Renal pelvis (tissue), 4 donors: ENCODE results near the gene CSNK2A3. TPM values are rescaled to one million over a fixed set of nuclear protein-coding genes. Genes with fewer than 3 reads are reported as not detected.
"Not testable (repeated sequence)": the region's sequence is repeated elsewhere in the genome, so short reads cannot be mapped to it uniquely, and the experiment has no call there.

Experiments used
- DNase-seq: peaks from one replicate; pipeline ENCODE4 v3.0.0-alpha.2; 2013
- polyA plus RNA-seq, 3 donors: library from polyadenylated mRNA; unstranded; fragments of 120-200 nt; gene quantifications; one replicate each; pipeline ENCODE4 v1.2.1, GENCODE V29; 2013; ENCODE audit not compliant: insufficient read length in 3 of 3

Gene CSNK2A3
- polyA plus RNA-seq, 3 donors: 0.86 to 1.9 TPM; not detected in 1

DNA sequence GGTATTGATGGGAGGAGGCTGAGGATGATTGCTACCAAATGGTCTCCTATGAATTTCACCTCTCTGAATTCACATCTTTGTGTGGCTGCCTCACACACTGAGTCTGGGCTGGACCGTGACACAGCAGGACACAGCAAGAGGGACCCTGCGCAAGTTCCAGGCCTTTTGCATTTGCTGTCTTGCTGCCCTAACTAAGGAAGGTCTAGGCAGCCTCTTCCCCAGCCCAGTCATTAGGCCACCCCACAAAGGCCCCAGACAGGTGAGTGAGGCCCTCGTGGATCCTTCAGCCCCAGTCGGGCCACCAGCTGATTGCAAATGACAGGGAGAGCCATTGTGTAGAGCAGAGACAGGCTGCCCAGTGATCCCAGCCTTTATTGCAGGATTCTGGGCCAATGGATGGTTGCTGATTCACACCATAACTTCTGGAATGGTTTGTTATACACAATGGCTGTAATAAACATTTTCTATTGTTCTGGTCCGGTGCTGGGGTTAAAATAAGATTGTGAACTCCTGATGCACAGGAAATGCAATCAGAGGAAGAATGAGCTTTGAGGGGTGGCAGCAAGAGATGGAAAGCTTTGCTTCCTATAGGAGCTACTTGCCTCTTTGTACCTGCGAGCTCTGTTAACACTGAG is 28.5 kb upstream of the CSNK2A3 start:
- no peak for DNase-seq

GRCh38 chr11:11380883-11381282 is 27.8 kb upstream of the CSNK2A3 start:
- no peak for DNase-seq

- DNase-seq: no peak
Measured at GRCh38 chr11:11380340-11380739, 27.3 kb upstream of the CSNK2A3 start.

GRCh38 chr11:11379661-11380060 is 26.6 kb upstream of the CSNK2A3 start:
- no peak for DNase-seq

DNA sequence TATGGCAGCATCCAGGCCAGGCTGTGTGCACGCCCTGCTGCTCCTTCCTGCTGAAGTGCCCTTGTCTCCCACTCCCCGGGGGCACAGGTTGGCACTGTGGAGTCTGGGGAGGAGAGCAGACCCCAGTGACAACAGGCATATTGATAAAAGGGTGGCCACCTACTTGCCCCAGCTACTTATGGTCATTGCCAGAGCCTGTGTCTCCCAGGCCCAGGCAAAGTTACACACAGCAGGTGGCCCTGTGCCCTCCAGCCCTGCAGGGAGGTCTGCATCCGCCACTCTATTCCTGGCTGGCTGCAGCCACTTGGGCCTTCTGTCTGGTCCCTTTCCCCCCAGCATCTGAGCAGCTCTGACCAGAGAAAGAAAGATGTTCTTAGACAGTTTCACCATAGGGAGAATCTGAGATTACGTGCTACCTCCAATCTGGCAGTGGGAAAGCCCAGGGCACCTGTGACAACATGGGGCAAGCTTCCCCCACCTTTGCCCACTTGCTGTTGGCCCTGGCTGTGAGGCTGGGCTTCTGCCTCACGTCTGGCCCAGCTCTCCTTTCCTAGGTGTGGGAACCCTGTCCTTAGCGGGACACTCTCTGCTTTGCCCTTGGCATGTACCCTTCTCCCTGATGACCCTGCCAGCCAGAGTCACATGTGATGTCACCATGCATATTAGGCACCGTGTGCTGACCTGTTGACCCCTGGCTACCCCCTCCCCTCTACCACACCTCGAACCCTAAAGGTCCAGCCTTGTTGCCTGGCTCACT is 25.3 kb upstream of the CSNK2A3 start:
- DNase-seq: no peak

DNA sequence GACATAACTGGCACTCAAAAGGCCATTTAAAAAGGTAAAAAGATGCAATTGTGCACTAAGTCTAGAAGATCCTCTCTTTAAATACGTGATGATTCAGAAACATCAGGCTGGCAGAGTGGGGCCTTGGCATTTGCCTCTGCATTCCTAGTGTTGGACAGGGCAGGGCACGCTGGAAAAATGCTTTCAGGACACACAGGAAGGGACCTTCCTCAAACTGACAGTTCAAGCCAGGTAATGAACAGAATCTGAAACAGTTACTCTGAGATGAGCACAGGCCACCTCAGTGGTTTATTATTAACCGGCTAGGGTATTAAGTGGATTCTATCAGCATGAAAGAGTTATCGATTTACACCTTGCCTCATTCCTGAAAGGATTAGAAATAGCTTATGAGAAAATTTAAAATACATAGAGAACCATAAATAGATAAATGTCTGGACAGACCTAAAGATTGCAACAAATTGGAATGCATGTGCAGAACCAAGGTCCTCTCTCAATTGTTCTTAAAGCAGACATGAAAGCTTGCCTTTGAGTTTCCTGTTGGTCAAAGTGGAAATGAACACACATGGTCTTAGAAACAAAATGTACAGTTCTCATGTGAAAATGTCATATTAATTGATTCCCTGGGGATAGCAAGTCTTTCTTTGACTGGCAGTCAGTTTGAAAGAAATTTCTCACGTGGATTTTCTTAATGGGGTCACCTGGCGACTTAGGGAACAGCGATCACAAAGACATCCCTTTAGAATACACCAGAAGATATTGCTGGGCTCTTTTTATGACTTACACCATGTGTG is 21.5 kb upstream of the CSNK2A3 start:
- DNase-seq: no peak

GRCh38 chr11:11373934-11374333 is 20.9 kb upstream of the CSNK2A3 start:
- no peak for DNase-seq

- no peak for DNase-seq
Measured at GRCh38 chr11:11372461-11372860, 19.4 kb upstream of the CSNK2A3 start.

DNA sequence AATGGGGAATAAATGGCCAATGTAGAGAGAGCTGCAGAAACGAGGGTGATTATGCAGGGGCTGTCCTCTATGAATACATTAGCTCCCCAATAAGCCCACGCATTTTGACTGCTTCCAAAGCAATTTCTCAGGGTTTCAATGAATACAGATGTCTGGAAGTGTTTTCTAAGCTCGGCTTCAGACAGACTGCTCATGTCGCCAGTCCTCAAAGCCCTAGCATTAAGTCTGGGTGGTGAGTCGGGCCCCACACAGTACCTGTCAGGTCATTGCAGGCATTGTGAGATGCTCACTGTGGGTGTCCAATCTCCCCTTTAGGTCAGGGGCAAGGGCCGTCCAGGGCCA is 17.9 kb upstream of the CSNK2A3 start:
- DNase-seq: no peak

DNA sequence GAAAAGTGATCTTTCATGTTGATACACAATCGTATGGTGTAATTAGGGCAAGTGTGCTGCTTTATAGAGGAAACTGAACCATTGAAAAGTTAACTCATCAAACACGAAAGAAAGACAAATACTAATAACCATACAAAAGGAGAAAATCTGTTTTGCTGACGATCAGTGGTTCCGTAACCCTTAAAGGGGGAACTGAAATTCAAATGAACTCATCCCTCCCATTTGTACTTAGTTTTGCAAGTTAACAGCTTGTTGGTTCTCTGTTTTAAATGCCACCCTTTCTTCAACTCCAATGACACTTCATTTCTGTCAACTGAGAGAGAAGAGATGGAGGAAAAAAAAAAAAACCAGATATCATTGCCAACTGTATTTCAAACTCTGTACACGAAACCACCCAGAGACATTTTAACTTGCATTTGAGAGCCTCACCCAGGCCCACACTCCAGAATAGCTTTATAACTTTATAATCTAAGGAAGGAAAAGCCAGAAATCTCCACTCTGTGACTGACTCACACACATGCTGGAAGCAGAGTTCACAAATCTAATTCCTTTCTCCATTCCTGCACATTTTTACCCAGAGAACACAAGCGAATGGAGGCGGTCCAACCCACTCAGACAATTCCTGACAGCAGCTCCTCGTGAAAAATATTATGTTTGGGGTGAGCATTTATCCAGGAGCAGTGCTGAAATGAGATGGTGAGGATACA is 17.4 kb upstream of the CSNK2A3 start:
- no peak for DNase-seq

- DNase-seq: no peak
Measured at GRCh38 chr11:11366793-11367192, 13.7 kb upstream of the CSNK2A3 start.

- no peak for DNase-seq
Measured at GRCh38 chr11:11363674-11364073, 10.6 kb upstream of the CSNK2A3 start.

DNA sequence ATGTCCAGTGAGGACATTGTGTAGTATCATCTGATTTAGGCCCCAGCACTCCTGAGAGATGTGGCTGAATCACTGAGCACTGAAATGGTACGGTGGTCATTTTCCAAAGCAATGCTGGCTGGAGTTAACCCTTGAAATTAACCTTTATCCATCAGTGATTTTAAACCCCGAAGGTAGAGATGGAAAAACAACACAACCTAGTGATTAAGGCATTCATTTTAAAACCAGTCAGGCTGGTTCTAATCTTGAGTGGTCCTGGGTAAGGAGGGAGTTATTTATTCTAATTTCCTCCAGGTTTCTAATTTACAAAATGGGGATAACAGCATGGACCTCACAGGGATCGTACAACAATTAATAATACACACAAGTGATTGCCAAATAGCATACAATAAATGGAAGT is 6.6 kb upstream of the CSNK2A3 start:
- peak; percentile 36 for DNase-seq

- DNase-seq: no peak
Measured at GRCh38 chr11:11356842-11357241, 3.8 kb upstream of the CSNK2A3 start.

DNA sequence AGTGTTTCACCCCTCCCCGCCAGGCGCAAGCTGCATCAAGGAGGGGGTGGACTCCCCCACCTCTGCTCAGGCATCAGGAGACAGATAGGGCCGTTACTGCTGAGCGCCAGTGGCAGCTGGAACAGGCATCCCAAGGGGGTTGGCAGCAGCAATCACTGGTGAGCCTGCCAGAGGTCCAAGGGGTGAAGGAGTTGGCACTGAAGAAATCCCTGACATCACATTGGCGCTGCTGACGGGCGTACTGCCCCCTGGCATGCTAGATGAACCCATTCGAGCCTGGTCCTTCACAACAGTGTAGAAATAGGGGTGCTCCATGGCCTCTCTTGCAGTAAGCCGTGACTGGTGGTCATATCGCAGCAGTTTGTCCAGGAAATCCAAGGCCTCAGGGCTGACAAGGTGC is 1.2 kb downstream of the CSNK2A3 start:
- DNase-seq: not testable (repeated sequence)

DNA sequence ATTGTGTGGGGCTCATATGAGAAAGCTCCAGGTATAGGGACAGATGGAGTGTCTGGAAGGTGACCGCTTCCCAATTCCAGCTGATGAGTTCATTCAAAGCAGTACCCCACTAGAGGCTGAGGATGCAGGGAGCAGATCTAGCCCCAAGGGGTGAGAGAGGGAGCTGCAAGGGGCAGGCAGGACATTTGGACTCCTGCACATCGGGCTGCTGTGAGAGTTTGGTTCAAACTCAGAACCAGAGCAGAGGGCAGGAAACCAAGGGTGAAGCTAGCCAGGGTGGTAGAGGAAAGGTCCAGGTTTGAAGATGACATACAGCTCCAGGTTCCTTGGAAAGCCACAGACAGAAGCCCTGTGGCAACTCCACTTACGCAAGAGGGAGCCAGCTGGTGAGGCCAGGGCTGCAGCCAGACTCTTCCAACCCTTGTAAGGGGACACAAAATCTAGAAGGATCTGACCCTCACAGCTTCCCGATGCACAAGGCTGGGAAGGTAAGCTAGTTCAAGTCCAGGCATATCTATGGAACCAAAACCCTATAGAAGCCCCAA is 1.9 kb downstream of the CSNK2A3 start:
- DNase-seq: no peak

GRCh38 chr11:11349870-11350337 is 3.1 kb downstream of the CSNK2A3 start:
- DNase-seq: peak; percentile 78

GRCh38 chr11:11349106-11349825 is 3.8 kb downstream of the CSNK2A3 start:
- no peak for DNase-seq

- no peak for DNase-seq
Measured at GRCh38 chr11:11348303-11348702, 4.7 kb downstream of the CSNK2A3 start.

DNA sequence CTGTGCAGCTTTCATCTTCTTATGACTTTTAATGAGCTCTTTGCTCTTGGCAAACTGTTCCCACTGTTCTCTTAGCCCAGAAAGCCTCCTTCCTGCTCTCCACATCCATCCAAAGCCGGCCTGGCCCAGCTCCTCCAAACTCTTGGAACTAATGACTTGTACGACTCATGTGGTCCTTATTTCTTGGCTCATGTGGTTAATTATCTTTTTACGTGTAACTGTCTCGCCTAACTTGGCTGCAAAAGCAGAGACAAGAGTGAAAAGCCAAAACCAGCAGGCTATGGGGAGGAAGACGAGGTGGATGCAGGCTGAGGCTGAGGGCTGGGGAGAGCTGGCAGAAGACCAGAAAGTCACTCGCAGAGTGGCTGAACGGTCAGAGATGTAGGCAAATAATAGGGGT is 5.5 kb downstream of the CSNK2A3 start:
- no peak for DNase-seq

GRCh38 chr11:11346303-11346702 is 6.7 kb downstream of the CSNK2A3 start:
- DNase-seq: no peak
